Mesenchymal stem cell (in vitro differentiated cells and primary cell): ENCODE measurements around the gene FAM107A. TPM values are rescaled to one million over a fixed set of nuclear protein-coding genes. Genes with fewer than 3 reads are reported as not detected.

Source experiments
- DNase-seq: peaks from one replicate; pipeline ENCODE4 v3.0.0-alpha.2; 2013
- H2AFZ ChIP-seq: one replicate; pipeline ENCODE4 v1.6.1; 2013; ENCODE audit warnings: low read depth, mild to moderate bottlenecking, control low read depth, inconsistent platforms, low read length, moderate library complexity
- H2AK5ac ChIP-seq: 2 replicates; pipeline ENCODE4 v1.6.1; 2013; ENCODE audit warnings: low read length, moderate library complexity, mild to moderate bottlenecking, inconsistent platforms; ENCODE audit not compliant: severe bottlenecking
- H2BK120ac ChIP-seq: one replicate; pipeline ENCODE4 v1.6.1; 2013; ENCODE audit warnings: low read depth, mild to moderate bottlenecking, inconsistent platforms, low read length, moderate library complexity
- H2BK12ac ChIP-seq, 2 experiments: one replicate each; pipeline ENCODE4 v1.6.1; 2013; ENCODE audit warnings: inconsistent platforms in 2 of 2, low read length in 2 of 2, mild to moderate bottlenecking in 2 of 2, moderate library complexity in 2 of 2, control low read depth in 1 of 2
- H2BK15ac ChIP-seq: one replicate; pipeline ENCODE4 v1.6.1; 2013; ENCODE audit warnings: mild to moderate bottlenecking, low read depth, inconsistent platforms; ENCODE audit not compliant: poor library complexity, severe bottlenecking
- H2BK5ac ChIP-seq: 2 replicates; pipeline ENCODE4 v1.6.1; 2013; ENCODE audit warnings: low read depth, mild to moderate bottlenecking, low read length, control low read depth, inconsistent platforms; ENCODE audit not compliant: poor library complexity, severe bottlenecking
- H3K14ac ChIP-seq, 2 experiments: one replicate each; pipeline ENCODE4 v1.6.1; 2013; ENCODE audit warnings: inconsistent platforms in 2 of 2, low read length in 2 of 2, control low read depth in 1 of 2, mild to moderate bottlenecking in 1 of 2, moderate library complexity in 1 of 2
- H3K18ac ChIP-seq, 2 experiments: one replicate each; pipeline ENCODE4 v1.6.1; 2013; ENCODE audit warnings: inconsistent platforms in 2 of 2, low read length in 2 of 2, control low read depth in 1 of 2, low read depth in 1 of 2, mild to moderate bottlenecking in 1 of 2
- H3K23ac ChIP-seq, 2 experiments: one replicate each; pipeline ENCODE4 v1.6.1; 2013; ENCODE audit warnings: inconsistent platforms in 2 of 2, low read length in 2 of 2, mild to moderate bottlenecking in 2 of 2, moderate library complexity in 2 of 2, control low read depth in 1 of 2
- H3K27ac ChIP-seq: 2 replicates; pipeline ENCODE4 v1.5.1; 2013; ENCODE audit warnings: mild to moderate bottlenecking, moderate library complexity, low read length, control low read depth, inconsistent platforms; ENCODE audit not compliant: poor library complexity, severe bottlenecking
- H3K27me3 ChIP-seq, 2 experiments: 2 replicates each; pipeline versions ENCODE4 v1.6.1 to v1.7.0; 2013; ENCODE audit warnings: low read length in 2 of 2, mild to moderate bottlenecking in 2 of 2, moderate library complexity in 2 of 2, control low read depth in 1 of 2, inconsistent platforms in 1 of 2; ENCODE audit not compliant: control insufficient read depth in 1 of 2, insufficient read depth in 1 of 2
- H3K36me3 ChIP-seq, 2 experiments: 2 replicates each; pipeline versions ENCODE4 v1.6.1 to v1.7.0; 2013; ENCODE audit warnings: low read length in 2 of 2, control low read depth in 1 of 2, inconsistent platforms in 1 of 2, low read depth in 1 of 2, mild to moderate bottlenecking in 1 of 2; ENCODE audit not compliant: insufficient read depth in 2 of 2, control insufficient read depth in 1 of 2
- H3K4ac ChIP-seq, 2 experiments: one replicate each; pipeline ENCODE4 v1.6.1; 2013; ENCODE audit warnings: inconsistent platforms in 2 of 2, low read length in 2 of 2, mild to moderate bottlenecking in 2 of 2, moderate library complexity in 2 of 2, control low read depth in 1 of 2, low read depth in 1 of 2
- H3K4me1 ChIP-seq: 2 replicates; pipeline ENCODE4 v1.6.1; 2013; ENCODE audit warnings: low read depth, low read length, control low read depth; ENCODE audit not compliant: control insufficient read depth, insufficient read depth
- H3K4me2 ChIP-seq: 2 replicates; pipeline ENCODE4 v1.6.1; 2013; ENCODE audit warnings: low read length, mild to moderate bottlenecking, inconsistent platforms; ENCODE audit not compliant: poor library complexity, severe bottlenecking
- H3K4me3 ChIP-seq, 2 experiments: 2 replicates each; pipeline versions ENCODE4 v1.5.1 to v1.7.0; 2013; ENCODE audit warnings: low read length in 2 of 2, mild to moderate bottlenecking in 2 of 2, control low read depth in 1 of 2, low read depth in 1 of 2; ENCODE audit not compliant: insufficient read depth in 1 of 2
- H3K79me1 ChIP-seq: replicated peaks from 2 replicates; pipeline ENCODE4 v1.6.1; 2013; ENCODE audit warnings: mild to moderate bottlenecking, control low read depth, low read length, inconsistent platforms; ENCODE audit not compliant: poor library complexity, severe bottlenecking
- H3K9ac ChIP-seq: 2 replicates; pipeline ENCODE4 v1.7.0; 2013; ENCODE audit warnings: mild to moderate bottlenecking, low read length, moderate library complexity
- H3K9me3 ChIP-seq: 2 replicates; pipeline ENCODE4 v1.7.0; 2013; ENCODE audit warnings: mild to moderate bottlenecking, low read length; ENCODE audit not compliant: control insufficient read depth
- H4K8ac ChIP-seq: one replicate; pipeline ENCODE4 v1.6.1; 2013; ENCODE audit warnings: inconsistent platforms, mild to moderate bottlenecking, low read length, moderate library complexity
- H4K91ac ChIP-seq: one replicate; pipeline ENCODE4 v1.6.1; 2013; ENCODE audit warnings: mild to moderate bottlenecking, low read length, inconsistent platforms
- WGBS: methylation state at CpG from one replicate; pipeline ENCODE4 v1.1.7; 2013; ENCODE audit warnings: mixed read lengths; 5-methylcytosine and 5-hydroxymethylcytosine counted together
- polyA plus RNA-seq, 2 experiments: library from polyadenylated mRNA; stranded (reverse); fragments of 200-250 nt; gene quantifications; one replicate each; pipeline ENCODE4 v1.2.3, GENCODE V29; 2013

The FAM107A gene
- polyA plus RNA-seq (2013, experiment 1 of 2): not detected
- polyA plus RNA-seq (2013, experiment 2 of 2): not detected

GRCh38 chr3:58577269-58577821 lies at the start of gene FAM107A:
Gene FAM107A (minus strand): TSS chr3:58577391. CDS start chr3:58569860, 7,531 bp downstream.
- H3K4me1 ChIP-seq: peaks cover 4% of the 10 kb centered on the region
- no peak within 1 kb of the TSS for H3K18ac ChIP-seq
- H3K4me2 ChIP-seq: no peak within 1 kb of the TSS
- no peak within 1 kb of the TSS for H3K14ac ChIP-seq
- H2BK15ac ChIP-seq: no peak within 1 kb of the TSS
- H4K91ac ChIP-seq: no peak within 1 kb of the TSS
- H3K79me1 ChIP-seq: no peaks in the 10 kb centered on the region
- no peak within 1 kb of the TSS for H2BK12ac ChIP-seq
- peak within 1 kb of the TSS; percentile 66 for H3K9ac ChIP-seq
- H4K8ac ChIP-seq: no peak within 1 kb of the TSS
- H3K9me3 ChIP-seq: no peaks in the 10 kb centered on the region
- H2BK120ac ChIP-seq: no peak within 1 kb of the TSS
- H3K4ac ChIP-seq: no peak within 1 kb of the TSS
- no peaks in the 10 kb centered on the region for H3K36me3 ChIP-seq
- peaks cover 12 to 20% of the 10 kb centered on the region in 2 experiments for H3K27me3 ChIP-seq
- no peak within 1 kb of the TSS for H3K27ac ChIP-seq
- no peak within 1 kb of the TSS for H2AFZ ChIP-seq
- no peak within 1 kb of the TSS for H2BK5ac ChIP-seq
- H3K4me3 ChIP-seq: peak within 1 kb of the TSS in 1 of 2 experiments; percentile 48
- H2AK5ac ChIP-seq: no peak within 1 kb of the TSS
- no peak for DNase-seq
- no peak within 1 kb of the TSS for H3K23ac ChIP-seq
- 50% methylated on average over 12 of the region's 12 CpGs for WGBS

GRCh38 chr3:58625196-58625824 lies 48.1 kb upstream of the FAM107A start:
- H3K79me1 ChIP-seq: no peaks in the 10 kb centered on the region
- H2BK12ac ChIP-seq: no peak overlapping the region
- 85% methylated on average over 9 of the region's 9 CpGs for WGBS
- no peak overlapping the region for H3K27ac ChIP-seq
- H3K9ac ChIP-seq: no peak overlapping the region
- H3K23ac ChIP-seq: no peak overlapping the region
- no peaks in the 10 kb centered on the region for H3K9me3 ChIP-seq
- H3K36me3 ChIP-seq: no peaks in the 10 kb centered on the region
- no peak for DNase-seq
- no peak overlapping the region for H3K14ac ChIP-seq
- no peak overlapping the region for H3K18ac ChIP-seq
- H3K4me1 ChIP-seq: peaks cover 4% of the 10 kb centered on the region
- H3K4me3 ChIP-seq: no peak overlapping the region
- no peak overlapping the region for H3K4ac ChIP-seq
- H2AFZ ChIP-seq: no peak overlapping the region
- no peak overlapping the region for H4K8ac ChIP-seq
- no peak overlapping the region for H4K91ac ChIP-seq
- H3K27me3 ChIP-seq: peaks cover 0 to 4% of the 10 kb centered on the region in 2 experiments
- H2BK120ac ChIP-seq: no peak overlapping the region
- H2BK15ac ChIP-seq: no peak overlapping the region
- no peak overlapping the region for H3K4me2 ChIP-seq
- H2BK5ac ChIP-seq: no peak overlapping the region
- no peak overlapping the region for H2AK5ac ChIP-seq

GRCh38 chr3:58624550-58624949 lies 47.4 kb upstream of the FAM107A start:
- no peaks in the 10 kb centered on the region for H3K36me3 ChIP-seq
- H3K27ac ChIP-seq: no peak overlapping the region
- DNase-seq: no peak
- H3K4me1 ChIP-seq: peaks cover 4% of the 10 kb centered on the region
- no peak overlapping the region for H2AFZ ChIP-seq
- H4K8ac ChIP-seq: no peak overlapping the region
- H3K14ac ChIP-seq: no peak overlapping the region
- no peaks in the 10 kb centered on the region for H3K9me3 ChIP-seq
- no peaks in the 10 kb centered on the region for H3K79me1 ChIP-seq
- no peak overlapping the region for H3K23ac ChIP-seq
- H3K27me3 ChIP-seq: peaks cover 0 to 8% of the 10 kb centered on the region in 2 experiments
- H2BK15ac ChIP-seq: no peak overlapping the region
- no peak overlapping the region for H2AK5ac ChIP-seq
- no peak overlapping the region for H3K4me3 ChIP-seq
- H3K9ac ChIP-seq: no peak overlapping the region
- no peak overlapping the region for H2BK5ac ChIP-seq
- H3K18ac ChIP-seq: no peak overlapping the region
- no peak overlapping the region for H3K4me2 ChIP-seq
- WGBS: 43% methylated on average over 3 of the region's 3 CpGs
- peak overlapping the region in 1 of 2 experiments; percentile 21 for H3K4ac ChIP-seq
- H4K91ac ChIP-seq: no peak overlapping the region
- H2BK120ac ChIP-seq: no peak overlapping the region
- no peak overlapping the region for H2BK12ac ChIP-seq

GRCh38 chr3:58623961-58624360 lies 46.8 kb upstream of the FAM107A start:
- H2AFZ ChIP-seq: no peak overlapping the region
- H3K27me3 ChIP-seq: peaks cover 0 to 8% of the 10 kb centered on the region in 2 experiments
- H2BK12ac ChIP-seq: no peak overlapping the region
- H3K23ac ChIP-seq: no peak overlapping the region
- H2BK5ac ChIP-seq: no peak overlapping the region
- WGBS: 77% methylated on average over 5 of the region's 5 CpGs
- no peak overlapping the region for H3K4ac ChIP-seq
- DNase-seq: no peak
- H3K4me1 ChIP-seq: peaks cover 4% of the 10 kb centered on the region
- H3K27ac ChIP-seq: no peak overlapping the region
- H2BK120ac ChIP-seq: no peak overlapping the region
- H3K18ac ChIP-seq: no peak overlapping the region
- no peak overlapping the region for H3K4me3 ChIP-seq
- H3K4me2 ChIP-seq: no peak overlapping the region
- no peaks in the 10 kb centered on the region for H3K9me3 ChIP-seq
- H2BK15ac ChIP-seq: no peak overlapping the region
- H4K91ac ChIP-seq: no peak overlapping the region
- H2AK5ac ChIP-seq: no peak overlapping the region
- no peaks in the 10 kb centered on the region for H3K79me1 ChIP-seq
- no peak overlapping the region for H3K14ac ChIP-seq
- no peaks in the 10 kb centered on the region for H3K36me3 ChIP-seq
- H4K8ac ChIP-seq: no peak overlapping the region
- H3K9ac ChIP-seq: no peak overlapping the region
